ENCODE measurements around the gene SPAG4.

The SPAG4 gene

GRCh38 chr20:35621560-35621946 lies 5.9 kb downstream of the SPAG4 start:
- H3K36me3 ChIP-seq (ENCODE audit: control insufficient read depth in 1 of 2, insufficient read depth in 2 of 2, low read length in 2 of 2): peaks cover 11 to 12% of the 10 kb centered on the region in 2 donors

DNA sequence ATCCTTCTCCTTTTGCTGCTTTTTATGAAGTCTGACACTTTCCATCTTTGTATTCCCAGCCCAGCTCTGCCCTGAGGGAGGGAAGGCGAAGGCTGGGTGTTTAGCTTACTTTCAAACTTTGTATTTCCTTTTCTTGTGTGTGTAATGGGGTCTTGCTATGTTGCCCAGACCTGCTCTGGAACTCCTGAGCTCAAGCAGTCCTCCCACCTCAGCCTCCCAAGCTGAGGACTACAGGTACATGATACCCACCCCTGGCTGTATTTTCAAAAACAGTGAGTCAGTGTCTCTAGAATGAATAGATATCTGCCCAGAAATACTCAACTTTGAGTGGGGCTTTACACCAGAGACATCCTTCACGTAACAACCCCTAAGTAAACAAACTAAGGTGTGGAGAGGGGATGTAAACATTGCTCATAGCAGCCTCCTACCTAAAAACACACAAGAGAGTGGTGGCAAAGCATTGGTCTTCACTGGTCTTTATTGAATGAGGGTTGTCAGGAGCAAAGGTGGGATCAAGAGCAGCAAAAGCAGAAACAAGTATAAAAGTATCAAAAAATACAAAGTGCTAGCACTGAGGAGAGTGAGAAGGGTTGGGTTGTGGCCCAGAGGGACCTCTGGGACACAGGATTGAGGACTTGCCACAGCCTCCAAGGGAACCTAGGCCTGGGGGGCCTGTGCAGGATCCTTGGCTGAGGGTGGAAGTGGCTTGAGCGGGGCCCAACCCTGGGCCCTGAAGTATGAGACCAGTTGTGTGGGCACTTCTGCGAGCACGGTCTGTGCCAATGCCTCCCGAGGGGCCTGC lies 10.2 kb downstream of the SPAG4 start:
- peaks cover 26 to 40% of the 10 kb centered on the region in 2 donors for H3K36me3 ChIP-seq (ENCODE audit: control insufficient read depth in 1 of 2, insufficient read depth in 2 of 2, low read length in 2 of 2)
- H3K27ac ChIP-seq (ENCODE audit: low read depth, low read length): no peak overlapping the region
- H3K9ac ChIP-seq (ENCODE audit: low read depth in 1 of 2, low read length in 2 of 2): no peak overlapping the region
- no peaks in the 10 kb centered on the region for H3K4me1 ChIP-seq (ENCODE audit: control insufficient read depth in 1 of 2, insufficient read depth in 2 of 2, low read length in 2 of 2)
- no peaks in the 10 kb centered on the region for H3K27me3 ChIP-seq (ENCODE audit: control insufficient read depth in 1 of 2, insufficient read depth in 2 of 2, low read length in 2 of 2)
- no peaks in the 10 kb centered on the region for H3K9me3 ChIP-seq (ENCODE audit: control insufficient read depth in 1 of 2, low read length in 2 of 2)
- no peak overlapping the region for H3K4me3 ChIP-seq (ENCODE audit: low read depth in 1 of 2, low read length in 2 of 2)

More at GRCh38 chr20:35621560-35621946, 5.9 kb downstream of the SPAG4 start:
- no peak overlapping the region for H3K27ac ChIP-seq (ENCODE audit: low read depth, low read length)
- H3K27me3 ChIP-seq (ENCODE audit: control insufficient read depth in 1 of 2, insufficient read depth in 2 of 2, low read length in 2 of 2): peaks cover 0 to 5% of the 10 kb centered on the region in 2 donors
- no peak overlapping the region for H3K9ac ChIP-seq (ENCODE audit: low read depth in 1 of 2, low read length in 2 of 2)
- peaks cover 19 to 33% of the 10 kb centered on the region in 2 donors for H3K4me1 ChIP-seq (ENCODE audit: control insufficient read depth in 1 of 2, insufficient read depth in 2 of 2, low read length in 2 of 2)
- no peak overlapping the region for H3K4me3 ChIP-seq (ENCODE audit: low read depth in 1 of 2, low read length in 2 of 2)
- no peaks in the 10 kb centered on the region for H3K9me3 ChIP-seq (ENCODE audit: control insufficient read depth in 1 of 2, low read length in 2 of 2)

- H3K9ac ChIP-seq (ENCODE audit: low read depth in 1 of 2, low read length in 2 of 2): no peak overlapping the region
- H3K9me3 ChIP-seq (ENCODE audit: control insufficient read depth in 1 of 2, low read length in 2 of 2): no peaks in the 10 kb centered on the region
- H3K4me3 ChIP-seq (ENCODE audit: low read depth in 1 of 2, low read length in 2 of 2): no peak overlapping the region
- no peaks in the 10 kb centered on the region for H3K4me1 ChIP-seq (ENCODE audit: control insufficient read depth in 1 of 2, insufficient read depth in 2 of 2, low read length in 2 of 2)
- H3K36me3 ChIP-seq (ENCODE audit: control insufficient read depth in 1 of 2, insufficient read depth in 2 of 2, low read length in 2 of 2): peaks cover 33 to 47% of the 10 kb centered on the region in 2 donors
- H3K27me3 ChIP-seq (ENCODE audit: control insufficient read depth in 1 of 2, insufficient read depth in 2 of 2, low read length in 2 of 2): no peaks in the 10 kb centered on the region
- no peak overlapping the region for H3K27ac ChIP-seq (ENCODE audit: low read depth, low read length)
These were observed 10.9 kb downstream of the SPAG4 start for GRCh38 chr20:35626386-35627001.

DNA sequence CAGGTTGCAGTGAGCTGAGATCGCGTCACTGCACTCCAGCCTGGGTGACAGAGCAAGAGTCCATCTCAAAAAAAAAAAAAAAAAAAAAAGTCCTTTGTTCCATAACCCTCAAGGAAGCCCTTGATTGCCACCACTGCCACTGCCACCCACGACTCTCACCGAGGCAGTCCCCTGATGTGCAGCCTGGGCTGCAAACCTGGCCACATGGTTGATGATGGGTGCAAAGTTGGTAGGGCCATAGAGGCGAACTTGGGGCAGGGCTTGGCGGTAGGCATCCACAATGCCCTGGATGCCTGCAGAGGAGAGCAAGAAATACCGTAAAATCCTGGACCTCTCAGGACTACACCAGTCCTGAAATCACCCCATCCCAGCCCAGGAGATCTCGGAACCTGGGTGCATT lies 11.5 kb downstream of the SPAG4 start:
- Histone ChIP-seq H3K36me3 (ENCODE audit: control insufficient read depth in 1 of 2, insufficient read depth in 2 of 2, low read length in 2 of 2) (peaks cover 35 to 53% of the 10 kb centered on the region in 2 donors), H3K9ac (ENCODE audit: low read depth in 1 of 2, low read length in 2 of 2) (no peak overlapping the region), H3K4me3 (ENCODE audit: low read depth in 1 of 2, low read length in 2 of 2) (no peak overlapping the region)

DNA sequence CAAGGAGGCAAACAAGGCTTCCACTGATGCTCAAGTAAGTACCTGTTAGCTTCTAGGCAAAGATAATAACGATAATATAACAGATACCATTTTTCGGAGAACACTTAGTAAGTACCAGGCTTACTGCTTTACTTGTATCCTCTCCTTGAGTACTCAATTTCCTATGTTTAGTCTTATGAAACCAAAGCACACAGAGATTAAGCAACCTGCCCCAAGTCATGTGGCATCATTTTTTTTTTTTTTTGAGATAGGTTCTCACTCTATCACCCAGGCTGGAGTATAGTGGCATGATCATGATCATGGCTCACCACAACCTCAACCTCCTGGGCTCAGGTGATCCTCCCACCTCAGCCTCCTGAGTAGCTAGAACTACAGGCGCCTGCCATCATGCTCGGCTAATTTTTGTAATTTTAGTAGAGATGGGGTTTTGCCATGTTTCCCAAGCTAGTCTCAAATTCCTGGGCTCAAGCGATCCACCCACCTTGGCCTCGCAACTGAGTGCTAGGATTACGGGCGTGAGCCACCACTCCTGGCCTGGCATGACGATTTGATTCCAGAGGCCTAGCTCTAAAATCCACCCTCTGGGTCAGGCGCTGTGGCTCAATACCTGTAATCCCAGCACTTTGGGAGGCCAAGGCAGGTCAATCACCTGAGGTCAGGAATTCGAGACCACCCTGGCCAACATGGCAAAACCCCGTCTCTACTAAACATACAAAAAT lies 14.0 kb downstream of the SPAG4 start:
- H3K27me3 ChIP-seq (ENCODE audit: control insufficient read depth in 1 of 2, insufficient read depth in 2 of 2, low read length in 2 of 2): no peaks in the 10 kb centered on the region
- H3K4me1 ChIP-seq (ENCODE audit: control insufficient read depth in 1 of 2, insufficient read depth in 2 of 2, low read length in 2 of 2): no peaks in the 10 kb centered on the region
- no peak overlapping the region for H3K27ac ChIP-seq (ENCODE audit: low read depth, low read length)
- no peak overlapping the region for H3K9ac ChIP-seq (ENCODE audit: low read depth in 1 of 2, low read length in 2 of 2)
- H3K4me3 ChIP-seq (ENCODE audit: low read depth in 1 of 2, low read length in 2 of 2): no peak overlapping the region
- H3K9me3 ChIP-seq (ENCODE audit: control insufficient read depth in 1 of 2, low read length in 2 of 2): no peaks in the 10 kb centered on the region
- peaks cover 35 to 60% of the 10 kb centered on the region in 2 donors for H3K36me3 ChIP-seq (ENCODE audit: control insufficient read depth in 1 of 2, insufficient read depth in 2 of 2, low read length in 2 of 2)

More for the DNA sequence above, 11.5 kb downstream of the SPAG4 start:
- Histone ChIP-seq H3K4me1 (ENCODE audit: control insufficient read depth in 1 of 2, insufficient read depth in 2 of 2, low read length in 2 of 2) (no peaks in the 10 kb centered on the region), H3K27me3 (ENCODE audit: control insufficient read depth in 1 of 2, insufficient read depth in 2 of 2, low read length in 2 of 2) (no peaks in the 10 kb centered on the region), H3K9me3 (ENCODE audit: control insufficient read depth in 1 of 2, low read length in 2 of 2) (no peaks in the 10 kb centered on the region), H3K27ac (ENCODE audit: low read depth, low read length) (no peak overlapping the region)

DNA sequence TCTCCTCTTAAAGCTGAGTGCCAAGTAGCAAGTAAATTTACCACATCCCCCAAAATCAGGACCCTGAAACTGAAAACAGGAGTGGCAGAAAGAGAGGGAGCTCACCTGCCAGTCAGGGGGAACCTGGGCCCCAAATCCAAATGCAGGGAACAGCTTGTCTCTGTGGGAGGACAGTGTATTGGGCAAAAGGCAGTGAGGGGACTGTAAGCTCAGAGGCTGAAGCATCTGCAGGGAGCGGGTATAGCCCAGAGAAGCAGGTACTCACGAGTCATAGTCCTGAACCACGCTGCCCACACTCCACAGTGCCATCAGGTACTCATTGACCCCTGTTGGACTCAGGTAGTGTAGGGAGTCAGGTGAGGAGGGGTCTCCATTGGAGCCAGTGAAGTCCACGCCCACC lies 15.0 kb downstream of the SPAG4 start:
- peaks cover 33 to 57% of the 10 kb centered on the region in 2 donors for H3K36me3 ChIP-seq (ENCODE audit: control insufficient read depth in 1 of 2, insufficient read depth in 2 of 2, low read length in 2 of 2)
- no peak overlapping the region for H3K9ac ChIP-seq (ENCODE audit: low read depth in 1 of 2, low read length in 2 of 2)
- H3K27me3 ChIP-seq (ENCODE audit: control insufficient read depth in 1 of 2, insufficient read depth in 2 of 2, low read length in 2 of 2): no peaks in the 10 kb centered on the region
- H3K4me1 ChIP-seq (ENCODE audit: control insufficient read depth in 1 of 2, insufficient read depth in 2 of 2, low read length in 2 of 2): no peaks in the 10 kb centered on the region
- no peak overlapping the region for H3K4me3 ChIP-seq (ENCODE audit: low read depth in 1 of 2, low read length in 2 of 2)
- no peak overlapping the region for H3K27ac ChIP-seq (ENCODE audit: low read depth, low read length)
- H3K9me3 ChIP-seq (ENCODE audit: control insufficient read depth in 1 of 2, low read length in 2 of 2): no peaks in the 10 kb centered on the region

DNA sequence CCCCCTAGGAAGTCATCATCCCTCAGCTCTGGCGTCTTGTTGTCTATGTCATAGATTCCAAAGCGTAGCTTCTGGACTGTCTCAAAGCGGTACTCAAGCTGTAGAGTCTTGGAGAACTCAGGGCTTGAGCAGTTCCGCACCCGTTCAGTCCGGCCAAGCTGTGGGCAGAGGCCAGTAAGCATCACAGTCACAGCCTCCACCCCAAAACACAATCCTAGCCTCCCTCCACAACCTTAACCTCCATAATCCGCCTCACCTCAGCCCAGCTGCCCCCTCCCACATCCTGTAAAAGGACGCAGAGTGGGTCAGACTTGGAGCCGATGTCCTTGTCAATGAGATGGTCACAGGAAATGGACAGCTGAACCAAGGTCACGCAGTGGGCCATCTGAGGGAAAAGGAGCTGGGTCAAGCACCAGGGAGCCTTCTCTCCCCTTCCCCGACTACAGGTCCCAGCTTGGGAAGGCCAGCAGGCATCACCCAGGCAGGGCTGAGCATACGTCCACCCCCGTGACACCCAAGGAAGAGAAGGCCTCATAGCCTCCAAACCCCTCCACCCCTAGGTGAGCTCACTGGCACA lies 17.0 kb downstream of the SPAG4 start:
- peaks cover 22 to 40% of the 10 kb centered on the region in 2 donors for H3K36me3 ChIP-seq (ENCODE audit: control insufficient read depth in 1 of 2, insufficient read depth in 2 of 2, low read length in 2 of 2)

DNA sequence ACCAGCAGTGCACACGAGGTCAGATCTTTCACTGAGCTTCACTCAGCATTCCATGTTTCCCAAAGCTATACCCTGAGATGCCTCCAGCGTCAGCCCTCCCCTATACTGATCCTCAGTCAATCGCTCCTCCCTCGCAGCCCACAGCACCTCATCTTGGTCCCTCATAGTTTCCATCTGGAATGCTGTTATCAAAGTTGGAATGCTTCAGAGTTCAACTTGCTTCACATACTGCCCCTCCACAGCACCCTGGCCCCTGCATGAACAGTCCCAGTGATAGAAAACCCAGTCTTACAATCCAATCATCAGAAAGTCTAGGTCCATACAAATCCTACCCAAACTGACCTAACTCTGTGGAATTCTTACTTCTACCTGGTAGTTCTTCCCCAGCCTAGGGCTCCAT lies 20.0 kb downstream of the SPAG4 start:
- Histone ChIP-seq H3K4me1 (ENCODE audit: control insufficient read depth in 1 of 2, insufficient read depth in 2 of 2, low read length in 2 of 2) (no peaks in the 10 kb centered on the region), H3K27me3 (ENCODE audit: control insufficient read depth in 1 of 2, insufficient read depth in 2 of 2, low read length in 2 of 2) (no peaks in the 10 kb centered on the region), H3K27ac (ENCODE audit: low read depth, low read length) (no peak overlapping the region), H3K9me3 (ENCODE audit: control insufficient read depth in 1 of 2, low read length in 2 of 2) (no peaks in the 10 kb centered on the region), H3K9ac (ENCODE audit: low read depth in 1 of 2, low read length in 2 of 2) (no peak overlapping the region), H3K4me3 (ENCODE audit: low read depth in 1 of 2, low read length in 2 of 2) (no peak overlapping the region), H3K36me3 (ENCODE audit: control insufficient read depth in 1 of 2, insufficient read depth in 2 of 2, low read length in 2 of 2) (peaks cover 10 to 21% of the 10 kb centered on the region in 2 donors)

More for the DNA sequence above, 17.0 kb downstream of the SPAG4 start:
- no peaks in the 10 kb centered on the region for H3K9me3 ChIP-seq (ENCODE audit: control insufficient read depth in 1 of 2, low read length in 2 of 2)
- H3K4me1 ChIP-seq (ENCODE audit: control insufficient read depth in 1 of 2, insufficient read depth in 2 of 2, low read length in 2 of 2): no peaks in the 10 kb centered on the region
- no peak overlapping the region for H3K27ac ChIP-seq (ENCODE audit: low read depth, low read length)
- no peaks in the 10 kb centered on the region for H3K27me3 ChIP-seq (ENCODE audit: control insufficient read depth in 1 of 2, insufficient read depth in 2 of 2, low read length in 2 of 2)
- H3K9ac ChIP-seq (ENCODE audit: low read depth in 1 of 2, low read length in 2 of 2): no peak overlapping the region
- H3K4me3 ChIP-seq (ENCODE audit: low read depth in 1 of 2, low read length in 2 of 2): no peak overlapping the region

GRCh38 chr20:35636095-35636494 lies 20.5 kb downstream of the SPAG4 start:
- Histone ChIP-seq H3K4me1 (ENCODE audit: control insufficient read depth in 1 of 2, insufficient read depth in 2 of 2, low read length in 2 of 2) (no peaks in the 10 kb centered on the region), H3K4me3 (ENCODE audit: low read depth in 1 of 2, low read length in 2 of 2) (no peak overlapping the region), H3K9me3 (ENCODE audit: control insufficient read depth in 1 of 2, low read length in 2 of 2) (no peaks in the 10 kb centered on the region), H3K36me3 (ENCODE audit: control insufficient read depth in 1 of 2, insufficient read depth in 2 of 2, low read length in 2 of 2) (peaks cover 5 to 17% of the 10 kb centered on the region in 2 donors), H3K9ac (ENCODE audit: low read depth in 1 of 2, low read length in 2 of 2) (no peak overlapping the region), H3K27ac (ENCODE audit: low read depth, low read length) (no peak overlapping the region), H3K27me3 (ENCODE audit: control insufficient read depth in 1 of 2, insufficient read depth in 2 of 2, low read length in 2 of 2) (no peaks in the 10 kb centered on the region)

GRCh38 chr20:35637276-35637675 lies 21.6 kb downstream of the SPAG4 start:
- no peaks in the 10 kb centered on the region for H3K9me3 ChIP-seq (ENCODE audit: control insufficient read depth in 1 of 2, low read length in 2 of 2)
- peaks cover 0 to 5% of the 10 kb centered on the region in 2 donors for H3K36me3 ChIP-seq (ENCODE audit: control insufficient read depth in 1 of 2, insufficient read depth in 2 of 2, low read length in 2 of 2)
- H3K9ac ChIP-seq (ENCODE audit: low read depth in 1 of 2, low read length in 2 of 2): no peak overlapping the region
- no peaks in the 10 kb centered on the region for H3K4me1 ChIP-seq (ENCODE audit: control insufficient read depth in 1 of 2, insufficient read depth in 2 of 2, low read length in 2 of 2)
- no peaks in the 10 kb centered on the region for H3K27me3 ChIP-seq (ENCODE audit: control insufficient read depth in 1 of 2, insufficient read depth in 2 of 2, low read length in 2 of 2)
- no peak overlapping the region for H3K4me3 ChIP-seq (ENCODE audit: low read depth in 1 of 2, low read length in 2 of 2)
- H3K27ac ChIP-seq (ENCODE audit: low read depth, low read length): no peak overlapping the region
